B cell (primary cell): ENCODE results near the gene ABHD16A. TPM values are rescaled to one million over a fixed set of nuclear protein-coding genes. Genes with fewer than 3 reads are reported as not detected.
A peak's percentile ranks its signal among the peaks of the same experiment; 100 is the strongest.

Source experiments
- ATAC-seq: fragments of 200-7000 bp; cut with Tn5 transposase; one replicate; pipeline ENCODE4 v1.10.0; 2021; ENCODE audit warnings: low read depth, mild to moderate bottlenecking, moderate number of reproducible peaks, moderate library complexity
- CTCF ChIA-PET: fragments of 350-600 bp; sonication (Branson Sonifier 250); formaldehyde crosslinking; loops from one replicate; lab custom pipeline; 2021; ENCODE audit warnings: antibody characterized with exemption, inconsistent platforms; lab: Charles Lee
- POLR2A ChIA-PET: fragments of 350-600 bp; sonication (Branson Sonifier 250); formaldehyde crosslinking; loops from one replicate; lab custom pipeline; 2021; ENCODE audit warnings: antibody characterized with exemption; lab: Charles Lee
- DNase-seq: peaks from one replicate; pipeline ENCODE4 v3.0.0; 2013
- H2AFZ ChIP-seq: 2 replicates; pipeline ENCODE4 v1.6.1; 2012; ENCODE audit warnings: mild to moderate bottlenecking, low read depth, low read length; ENCODE audit not compliant: insufficient read depth, poor library complexity, severe bottlenecking
- H3K27ac ChIP-seq, 2 donors: 1 replicate in 1 of 2; 2 replicates in 1 of 2; pipeline ENCODE4 v1.5.1; 2012 to 2013; ENCODE audit warnings: low read length in 2 of 2, mild to moderate bottlenecking in 2 of 2, moderate library complexity in 1 of 2
- H3K27me3 ChIP-seq, 4 experiments: fragments of 200-600 bp in 1 of 4; sonication (generic) in 1 of 4; replicated peaks in 1 of 4; 1 replicate in 2 of 4; 2 replicates in 2 of 4; pipeline versions ENCODE4 v1.6.1 to v1.7.0; 2013 to 2016; ENCODE audit warnings: low read length in 3 of 4, mild to moderate bottlenecking in 2 of 4, mixed read lengths in 1 of 4, moderate library complexity in 1 of 4; ENCODE audit not compliant: insufficient read depth in 4 of 4, control insufficient read depth in 3 of 4; ENCODE audit errors: control extremely low read depth in 1 of 4
- H3K36me3 ChIP-seq, 2 experiments: replicated peaks in 1 of 2; 1 replicate in 1 of 2; 2 replicates in 1 of 2; pipeline versions ENCODE4 v1.6.1 to v1.7.1; 2013; ENCODE audit warnings: low read length in 1 of 2; ENCODE audit not compliant: insufficient read depth in 2 of 2, control insufficient read depth in 1 of 2; ENCODE audit errors: control extremely low read depth in 1 of 2, extremely low read depth in 1 of 2
- H3K4me1 ChIP-seq, 2 donors: fragments of 200-600 bp in 1 of 2; sonication (generic) in 1 of 2; 1 replicate in 1 of 2; 2 replicates in 1 of 2; pipeline versions ENCODE4 v1.5.1 to v1.6.1; 2013 to 2017; ENCODE audit warnings: low read length in 2 of 2; ENCODE audit not compliant: control insufficient read depth in 2 of 2, insufficient read depth in 2 of 2
- H3K4me2 ChIP-seq: replicated peaks from 2 replicates; pipeline ENCODE3; 2012; ENCODE audit warnings: mild to moderate bottlenecking, low read depth, low read length; ENCODE audit not compliant: poor library complexity, severe bottlenecking
- H3K4me3 ChIP-seq, 5 experiments: fragments of 200-600 bp in 1 of 5; sonication (generic) in 1 of 5; 1 replicate in 3 of 5; 2 replicates in 2 of 5; pipeline versions ENCODE4 v1.5.1 to v1.7.0; 2011 to 2016; ENCODE audit warnings: low read length in 4 of 5, mild to moderate bottlenecking in 4 of 5, low read depth in 2 of 5, control low read depth in 1 of 5, moderate library complexity in 1 of 5; ENCODE audit not compliant: insufficient read depth in 1 of 5; ENCODE audit errors: control extremely low read depth in 1 of 5, extremely low read depth in 1 of 5
- H3K79me2 ChIP-seq: fragments of 200-600 bp; sonication (generic); one replicate; pipeline ENCODE4 v1.6.0; 2016; ENCODE audit warnings: low read length; ENCODE audit not compliant: control insufficient read depth, insufficient read depth
- H3K9ac ChIP-seq: fragments of 200-600 bp; sonication (generic); 2 replicates; pipeline ENCODE4 v1.6.1; 2017; ENCODE audit warnings: mild to moderate bottlenecking, low read length, moderate library complexity
- H3K9me3 ChIP-seq, 3 donors: one replicate each; pipeline versions ENCODE4 v1.6.1 to v1.7.1; 2013; ENCODE audit warnings: low read length in 2 of 3; ENCODE audit not compliant: control insufficient read depth in 2 of 3, insufficient read depth in 1 of 3; ENCODE audit errors: control extremely low read depth in 1 of 3
- H4K20me1 ChIP-seq: 2 replicates; pipeline ENCODE4 v1.6.0; 2012; ENCODE audit warnings: mild to moderate bottlenecking, low read length; ENCODE audit not compliant: insufficient read depth, control insufficient read depth, poor library complexity, severe bottlenecking
- H3K27ac Mint-ChIP-seq: one replicate; pipeline ENCODE4 v1.8.0; 2021; ENCODE audit warnings: mixed read lengths
- H3K27me3 Mint-ChIP-seq: one replicate; pipeline ENCODE4 v1.8.0; 2021; ENCODE audit warnings: mixed read lengths
- H3K4me1 Mint-ChIP-seq: one replicate; pipeline ENCODE4 v1.8.0; 2021; ENCODE audit warnings: mixed read lengths
- H3K4me3 Mint-ChIP-seq: one replicate; pipeline ENCODE4 v1.8.0; 2021; ENCODE audit warnings: mixed read lengths
- H3K9me3 Mint-ChIP-seq: one replicate; pipeline ENCODE4 v1.8.0; 2022; ENCODE audit warnings: mixed read lengths; ENCODE audit not compliant: insufficient read depth
- EZH2 ChIP-seq: IDR thresholded peaks from 2 replicates; pipeline ENCODE4 v1.6.1; 2012; ENCODE audit warnings: borderline replicate concordance, low read depth, mild to moderate bottlenecking, moderate library complexity, low read length; ENCODE audit not compliant: insufficient read depth, poor library complexity, severe bottlenecking
- WGBS: methylation state at CpG from one replicate; pipeline ENCODE4 v1.1.5; 2013; ENCODE audit warnings: missing lambda C conversion rate; ENCODE audit not compliant: insufficient coverage; 5-methylcytosine and 5-hydroxymethylcytosine counted together
- intact Hi-C: fragments of 100-400 bp; cut with micrococcal nuclease; formaldehyde crosslinking; loops from one replicate; pipeline ENCODE4 v1.10.0; 2022
- polyA plus RNA-seq: library from polyadenylated mRNA; depleted of rRNA; stranded (reverse); fragments of >200 nt; gene quantifications from 2 replicates; pipeline ENCODE4 v1.2.3, GENCODE V29; 2012
- total RNA-seq, 2 donors: library from RNA; stranded (reverse); fragments of 120-200 nt in 1 of 2; gene quantifications; 1 replicate in 1 of 2; 2 replicates in 1 of 2; pipeline versions ENCODE4 v1.2.3 to v1.2.4, GENCODE V29; 2013 to 2022
- TF ChIP-seq, protein P1 (sequence below): fragments of 200-600 bp; IDR thresholded peaks from one replicate; pipeline ENCODE4 v1.8.0; 2022; ENCODE audit warnings: antibody characterized with exemption, mild to moderate bottlenecking

ABHD16A gene
- total and polyA plus RNA-seq, 2 donors (not counting 1 experiment from before 2014, with no cell fraction given): 78.3 to 97.5 TPM

GRCh38 chr6:31676322-31676903 lies 26.7 kb downstream of the ABHD16A start:
- intact Hi-C loops: no loop called here
- POLR2A ChIA-PET: interaction anchor here (0.5 kb wide), 2 partner anchors 211 to 1182 kb away, joined by 3 read pairs; no protein-coding TSS in a partner anchor
- TF ChIP-seq, protein P1, sequence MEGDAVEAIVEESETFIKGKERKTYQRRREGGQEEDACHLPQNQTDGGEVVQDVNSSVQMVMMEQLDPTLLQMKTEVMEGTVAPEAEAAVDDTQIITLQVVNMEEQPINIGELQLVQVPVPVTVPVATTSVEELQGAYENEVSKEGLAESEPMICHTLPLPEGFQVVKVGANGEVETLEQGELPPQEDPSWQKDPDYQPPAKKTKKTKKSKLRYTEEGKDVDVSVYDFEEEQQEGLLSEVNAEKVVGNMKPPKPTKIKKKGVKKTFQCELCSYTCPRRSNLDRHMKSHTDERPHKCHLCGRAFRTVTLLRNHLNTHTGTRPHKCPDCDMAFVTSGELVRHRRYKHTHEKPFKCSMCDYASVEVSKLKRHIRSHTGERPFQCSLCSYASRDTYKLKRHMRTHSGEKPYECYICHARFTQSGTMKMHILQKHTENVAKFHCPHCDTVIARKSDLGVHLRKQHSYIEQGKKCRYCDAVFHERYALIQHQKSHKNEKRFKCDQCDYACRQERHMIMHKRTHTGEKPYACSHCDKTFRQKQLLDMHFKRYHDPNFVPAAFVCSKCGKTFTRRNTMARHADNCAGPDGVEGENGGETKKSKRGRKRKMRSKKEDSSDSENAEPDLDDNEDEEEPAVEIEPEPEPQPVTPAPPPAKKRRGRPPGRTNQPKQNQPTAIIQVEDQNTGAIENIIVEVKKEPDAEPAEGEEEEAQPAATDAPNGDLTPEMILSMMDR: no peak
- no peak for TF ChIP-seq EZH2
- 62% methylated on average over 4 of the region's 4 CpGs for WGBS
- Histone ChIP-seq H2AFZ (peak overlapping the region; percentile 18), H3K4me3 (no peak overlapping the region), H3K4me2 (peak overlapping the region; percentile 41), H3K9ac (no peak overlapping the region), H3K27me3 (no peaks in the 10 kb centered on the region), H3K27ac (no peak overlapping the region), H3K9me3 (no peaks in the 10 kb centered on the region), H3K4me1 (peaks cover 11 to 24% of the 10 kb centered on the region in 2 donors), H4K20me1 (no peaks in the 10 kb centered on the region), H3K36me3 (peaks cover 5 to 11% of the 10 kb centered on the region in 2 experiments), H3K79me2 (no peaks in the 10 kb centered on the region)
- Mint-ChIP-seq H3K4me3 (no peak overlapping the region), H3K27ac (peak overlapping the region; percentile 65), H3K27me3 (no peaks in the 10 kb centered on the region), H3K9me3 (no peaks in the 10 kb centered on the region), H3K4me1 (peaks cover 34% of the 10 kb centered on the region)
- CTCF ChIA-PET: interaction anchor here (1.3 kb wide), 1 partner anchor 53 kb away, joined by 4 read pairs; the partner anchor contains the start of gene DDAH2
- DNase-seq: peak; percentile 47
- no peak for ATAC-seq

GRCh38 chr6:31669676-31670075 lies 33.4 kb downstream of the ABHD16A start, which contains the start of gene LY6G5B:
Gene LY6G5B (plus strand): TSS chr6:31669976. CDS start chr6:31670951, 975 bp downstream.
- no peak for TF ChIP-seq EZH2
- TF ChIP-seq, protein P1: no peak
- Mint-ChIP-seq H3K27me3 (no peaks in the 10 kb centered on the region), H3K4me1 (peaks cover 24% of the 10 kb centered on the region), H3K9me3 (no peaks in the 10 kb centered on the region), H3K4me3 (no peak within 1 kb of the TSS), H3K27ac (no peak within 1 kb of the TSS)
- 96% methylated on average over 5 of the region's 8 CpGs for WGBS
- Histone ChIP-seq H3K9me3 (no peaks in the 10 kb centered on the region), H3K36me3 (peaks cover 22 to 57% of the 10 kb centered on the region in 2 experiments), H4K20me1 (peaks cover 28% of the 10 kb centered on the region), H3K4me3 (no peak within 1 kb of the TSS), H3K4me2 (no peak within 1 kb of the TSS), H2AFZ (no peak within 1 kb of the TSS), H3K79me2 (peaks cover 40% of the 10 kb centered on the region), H3K4me1 (peaks cover 7 to 15% of the 10 kb centered on the region in 2 donors), H3K9ac (no peak within 1 kb of the TSS), H3K27me3 (no peaks in the 10 kb centered on the region), H3K27ac (no peak within 1 kb of the TSS)
- CTCF ChIA-PET: no interaction called here
- POLR2A ChIA-PET: interaction anchor here (0.6 kb wide), 2 partner anchors 197 to 209 kb away, joined by 3 to 4 read pairs; no protein-coding TSS in a partner anchor
- ATAC-seq (no peak), DNase-seq (no peak)
- intact Hi-C loops: loop anchor here (5.0 kb wide), 6 partner anchors 33 to 528 kb away; partner anchors contain the start of genes ABHD16A, AGPAT1, CLIC1 and RNF5
